Measurements from ENCODE around the gene BMI1. TPM values are rescaled to one million over a fixed set of nuclear protein-coding genes. Genes with fewer than 3 reads are reported as not detected.

The BMI1 gene
- total RNA-seq, 2 donors from 2014 or later, result 24.7 to 38.7 TPM

DNA sequence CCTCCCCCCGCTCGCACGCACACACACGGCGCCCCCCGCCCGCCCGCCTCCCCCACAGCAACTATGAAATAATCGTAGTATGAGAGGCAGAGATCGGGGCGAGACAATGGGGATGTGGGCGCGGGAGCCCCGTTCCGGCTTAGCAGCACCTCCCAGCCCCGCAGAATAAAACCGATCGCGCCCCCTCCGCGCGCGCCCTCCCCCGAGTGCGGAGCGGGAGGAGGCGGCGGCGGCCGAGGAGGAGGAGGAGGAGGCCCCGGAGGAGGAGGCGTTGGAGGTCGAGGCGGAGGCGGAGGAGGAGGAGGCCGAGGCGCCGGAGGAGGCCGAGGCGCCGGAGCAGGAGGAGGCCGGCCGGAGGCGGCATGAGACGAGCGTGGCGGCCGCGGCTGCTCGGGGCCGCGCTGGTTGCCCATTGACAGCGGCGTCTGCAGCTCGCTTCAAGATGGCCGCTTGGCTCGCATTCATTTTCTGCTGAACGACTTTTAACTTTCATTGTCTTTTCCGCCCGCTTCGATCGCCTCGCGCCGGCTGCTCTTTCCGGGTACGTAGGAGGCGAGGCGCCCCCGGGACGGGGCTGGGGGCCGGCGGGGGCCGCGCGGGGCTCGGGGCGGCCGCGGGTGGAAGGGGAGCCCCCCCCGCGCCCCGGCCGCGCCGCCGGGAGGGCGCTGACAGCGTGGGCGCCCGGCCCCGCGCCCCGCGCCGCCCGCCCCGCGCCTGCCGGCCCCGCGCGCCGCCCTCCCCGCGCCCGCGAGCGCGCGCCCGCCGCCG is 441 bp downstream of the BMI1 start:
- H3K4me3 ChIP-seq, result peak overlapping the region; percentile 60 to 79
- DNase-seq (peak; percentile 64 to 70 (median 66)), ATAC-seq (peak; percentile 31)
- intact Hi-C loops (cut with DNase I), result no loop called here
- WGBS, 2 donors, result 0% methylated on average over 19 to 39 of the region's 114 CpGs
- H3K27me3 ChIP-seq, result no peaks in the 10 kb centered on the region
- peaks cover 63% of the 10 kb centered on the region for H3K4me1 ChIP-seq
- TF ChIP-seq POLR2A (IDR thresholded peaks at IDR 0.05), result peak; percentile 19 to 59 (median 55)
- TF ChIP-seq, protein P1, sequence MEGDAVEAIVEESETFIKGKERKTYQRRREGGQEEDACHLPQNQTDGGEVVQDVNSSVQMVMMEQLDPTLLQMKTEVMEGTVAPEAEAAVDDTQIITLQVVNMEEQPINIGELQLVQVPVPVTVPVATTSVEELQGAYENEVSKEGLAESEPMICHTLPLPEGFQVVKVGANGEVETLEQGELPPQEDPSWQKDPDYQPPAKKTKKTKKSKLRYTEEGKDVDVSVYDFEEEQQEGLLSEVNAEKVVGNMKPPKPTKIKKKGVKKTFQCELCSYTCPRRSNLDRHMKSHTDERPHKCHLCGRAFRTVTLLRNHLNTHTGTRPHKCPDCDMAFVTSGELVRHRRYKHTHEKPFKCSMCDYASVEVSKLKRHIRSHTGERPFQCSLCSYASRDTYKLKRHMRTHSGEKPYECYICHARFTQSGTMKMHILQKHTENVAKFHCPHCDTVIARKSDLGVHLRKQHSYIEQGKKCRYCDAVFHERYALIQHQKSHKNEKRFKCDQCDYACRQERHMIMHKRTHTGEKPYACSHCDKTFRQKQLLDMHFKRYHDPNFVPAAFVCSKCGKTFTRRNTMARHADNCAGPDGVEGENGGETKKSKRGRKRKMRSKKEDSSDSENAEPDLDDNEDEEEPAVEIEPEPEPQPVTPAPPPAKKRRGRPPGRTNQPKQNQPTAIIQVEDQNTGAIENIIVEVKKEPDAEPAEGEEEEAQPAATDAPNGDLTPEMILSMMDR (IDR thresholded peaks at IDR 0.05), result peak in 1 of 7 experiments; percentile 5
- H3K36me3 ChIP-seq (replicated peaks in 1 of 2; ENCODE audit: insufficient read depth in 1 of 2, low read depth in 2 of 2), result no peaks in the 10 kb centered on the region
- H3K9me3 ChIP-seq, result no peaks in the 10 kb centered on the region
- H3K27ac ChIP-seq, result peak overlapping the region; percentile 79 to 94 (median 84)

DNA sequence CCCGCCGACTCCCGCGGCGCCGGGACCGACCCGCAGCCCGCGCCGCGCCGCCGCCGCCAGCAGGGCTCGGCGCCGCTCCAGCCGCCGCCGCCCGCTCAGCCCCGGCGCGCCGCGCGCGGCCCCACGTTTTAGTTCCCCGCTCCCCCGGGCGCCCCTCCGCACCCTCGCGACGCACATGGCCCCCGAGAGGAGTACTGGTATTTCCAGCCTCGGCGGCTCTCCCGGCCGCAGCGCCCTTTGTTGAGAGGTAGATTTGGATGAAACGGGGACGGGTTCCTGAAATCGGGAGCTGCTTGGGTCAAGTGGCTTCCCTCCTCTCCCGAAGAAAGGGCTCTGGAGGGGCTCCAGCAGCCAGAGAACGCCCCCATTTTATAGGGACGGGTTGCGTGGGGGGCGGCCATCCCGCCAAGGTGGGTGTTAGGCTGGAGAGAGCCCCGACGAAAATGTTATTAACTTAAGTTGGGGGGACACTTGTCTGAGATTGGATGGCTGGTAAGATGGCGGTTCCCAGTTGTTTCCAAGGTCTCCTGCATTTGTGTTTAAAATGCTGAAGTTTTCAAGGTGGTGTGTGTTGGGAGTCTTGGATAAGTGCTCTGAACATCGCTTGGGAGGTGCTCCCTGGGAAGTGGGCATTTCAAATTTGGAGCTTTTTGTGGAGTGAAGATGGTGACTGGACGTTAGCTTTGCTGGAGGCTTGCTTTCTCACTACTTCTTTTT is 1.2 kb downstream of the BMI1 start:
- ATAC-seq (no peak), DNase-seq (peak in 2 of 4 donors; percentile 26 to 33)
- peak overlapping the region; percentile 19 to 21 for H3K4me3 ChIP-seq
- no peak for TF ChIP-seq POLR2A (IDR thresholded peaks at IDR 0.05)
- TF ChIP-seq, protein P1 (IDR thresholded peaks at IDR 0.05), result no peak
- H3K27ac ChIP-seq, result no peak overlapping the region
- no peaks in the 10 kb centered on the region for H3K27me3 ChIP-seq
- H3K36me3 ChIP-seq (replicated peaks in 1 of 2; ENCODE audit: insufficient read depth in 1 of 2, low read depth in 2 of 2), result no peaks in the 10 kb centered on the region
- 0 to 2% methylated on average over 15 to 53 of the region's 57 CpGs for WGBS, 2 donors
- peaks cover 59% of the 10 kb centered on the region for H3K4me1 ChIP-seq
- intact Hi-C loops (cut with DNase I), result no loop called here
- H3K9me3 ChIP-seq, result no peaks in the 10 kb centered on the region

DNA sequence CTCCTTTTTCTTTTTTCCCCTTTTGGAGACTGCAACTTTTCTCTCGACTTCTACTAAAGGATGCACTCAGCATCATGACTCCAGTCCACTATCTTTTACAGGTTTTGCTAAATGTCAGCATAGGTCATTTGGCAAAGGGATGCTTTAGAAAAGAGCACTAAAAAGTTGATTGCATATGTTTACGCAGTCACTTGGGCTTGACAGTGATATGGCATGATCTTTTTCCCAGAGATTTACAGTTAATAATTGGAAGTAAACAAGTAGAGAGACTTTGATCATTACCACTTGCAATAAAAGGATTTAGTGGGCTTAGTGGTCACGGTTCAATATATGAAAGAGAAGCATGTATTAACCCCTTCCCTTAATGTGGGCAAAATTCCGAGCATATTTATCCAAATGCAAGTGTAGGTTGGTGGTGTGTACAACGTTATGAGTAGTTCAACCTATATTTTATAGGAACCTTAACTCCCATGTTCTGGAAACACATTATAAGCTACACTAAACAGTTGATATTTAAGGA is 1.8 kb downstream of the BMI1 start:
- no peak for DNase-seq
- WGBS, 2 donors, result 61 to 64% methylated on average over 5 of the region's 5 CpGs
- peaks cover 52% of the 10 kb centered on the region for H3K4me1 ChIP-seq

DNA sequence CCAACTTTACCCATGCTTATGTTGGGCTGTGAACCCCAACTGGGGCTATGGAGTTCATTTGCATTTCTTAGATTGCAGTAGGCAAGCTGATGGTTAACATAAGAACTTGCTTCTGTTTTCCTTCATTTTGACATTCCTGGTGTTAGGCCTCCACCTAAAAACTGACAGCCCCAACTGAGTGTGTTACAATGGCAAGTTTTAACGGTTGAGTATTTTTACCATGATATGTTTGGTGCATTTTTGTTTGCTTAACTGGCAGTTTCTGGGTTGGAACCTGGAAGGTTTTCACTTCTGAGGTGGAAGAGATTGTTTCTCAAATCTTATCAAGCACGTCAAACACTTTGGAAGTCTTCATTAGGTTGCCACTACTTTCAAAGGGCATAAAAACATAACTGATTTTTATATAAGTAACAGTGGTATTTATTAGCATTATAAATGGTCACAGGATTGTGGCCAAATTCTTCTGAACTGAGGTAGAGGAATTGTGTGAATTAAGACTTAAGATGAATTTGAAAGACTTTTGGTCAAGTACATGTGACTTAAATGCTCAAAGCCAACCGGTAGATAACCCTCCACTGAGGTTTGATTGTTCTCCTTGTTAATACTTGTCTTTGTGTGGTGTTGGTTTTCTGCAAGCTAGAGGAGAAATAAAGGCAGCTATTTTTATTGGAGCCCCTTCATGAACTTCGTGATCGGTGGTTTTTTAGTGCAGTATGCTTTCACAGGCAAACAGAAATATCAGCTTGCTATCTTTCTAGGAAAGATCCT is 2.8 kb downstream of the BMI1 start:
- Histone ChIP-seq H3K27ac (no peak overlapping the region), H3K27me3 (no peaks in the 10 kb centered on the region), H3K36me3 (replicated peaks in 1 of 2; ENCODE audit: insufficient read depth in 1 of 2, low read depth in 2 of 2) (no peaks in the 10 kb centered on the region), H3K4me3 (no peak overlapping the region), H3K4me1 (peaks cover 42% of the 10 kb centered on the region), H3K9me3 (no peaks in the 10 kb centered on the region)
- 53 to 55% methylated on average over 5 of the region's 5 CpGs for WGBS, 2 donors
- TF ChIP-seq POLR2A (IDR thresholded peaks at IDR 0.05), result no peak
- TF ChIP-seq, protein P1 (IDR thresholded peaks at IDR 0.05), result no peak
- intact Hi-C loops (cut with DNase I), result no loop called here
- ATAC-seq (no peak), DNase-seq (no peak)

More for the DNA sequence above, 1.8 kb downstream of the BMI1 start:
- Histone ChIP-seq H3K9me3 (no peaks in the 10 kb centered on the region), H3K36me3 (replicated peaks in 1 of 2; ENCODE audit: insufficient read depth in 1 of 2, low read depth in 2 of 2) (no peaks in the 10 kb centered on the region), H3K27ac (no peak overlapping the region), H3K4me3 (peak overlapping the region in 1 of 2 donors; percentile 21), H3K27me3 (no peaks in the 10 kb centered on the region)
- intact Hi-C loops (cut with DNase I), result no loop called here
- ATAC-seq, result no peak
- no peak for TF ChIP-seq POLR2A (IDR thresholded peaks at IDR 0.05)
- TF ChIP-seq, protein P1 (IDR thresholded peaks at IDR 0.05), result no peak

All from body of pancreas (tissue), 4 donors.